Adipose tissue (tissue), 3 donors: ENCODE data around the gene CDC25C. TPM values are rescaled to one million over a fixed set of nuclear protein-coding genes. Genes with fewer than 3 reads are reported as not detected.
"Not testable (repeated sequence)": the region's sequence is repeated elsewhere in the genome, so short reads cannot be mapped to it uniquely, and the experiment has no call there.

ENCODE experiments used
- H3K27ac ChIP-seq: one replicate; pipeline ENCODE4 v1.5.1; 2013; ENCODE audit warnings: low read depth, low read length
- WGBS, 3 donors: extraction: QIAGEN DNeasy Blood & Tissue Kit; methylation state at CpG; one replicate each; pipeline ENCODE4 v1.1.7; 2013; 5-methylcytosine and 5-hydroxymethylcytosine counted together
- polyA plus RNA-seq, 3 donors: library from polyadenylated mRNA; stranded (reverse); fragments of 200-250 nt; gene quantifications; one replicate each; pipeline ENCODE4 v1.2.3, GENCODE V29; 2013
- donor health status: healthy with polysubstance abuse.
- donor health status: Bipolar disorder and iron deficiency.
- donor health status: healthy.

CDC25C gene
- polyA plus RNA-seq, 3 donors: 0.03 to 1.2 (median 0.07) TPM

- WGBS, 3 donors: 83 to 97% (median 94%) methylated on average over 1 of the region's 1 CpG
Observed at GRCh38 chr5:138351056-138351455, 19.5 kb upstream of the CDC25C start.

DNA sequence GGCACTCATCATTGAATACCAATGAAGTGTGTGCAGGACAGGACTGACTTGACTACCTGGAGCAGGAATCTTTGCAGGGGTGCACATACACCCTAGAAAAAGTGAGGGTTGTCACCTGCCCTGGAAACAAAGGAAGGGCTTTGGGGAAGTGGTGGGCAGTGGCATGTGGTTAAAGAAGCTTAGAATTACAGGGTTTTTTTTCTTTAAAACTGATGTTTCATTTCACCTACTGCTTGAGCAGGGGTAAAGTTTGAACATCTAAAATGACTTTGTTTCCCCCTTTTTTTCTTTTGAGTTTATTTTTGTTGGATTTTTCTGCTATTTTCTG, 18.9 kb upstream of the CDC25C start:
- H3K27ac ChIP-seq: no peak overlapping the region

More at GRCh38 chr5:138351056-138351455, 19.5 kb upstream of the CDC25C start:
- no peak overlapping the region for H3K27ac ChIP-seq

- H3K27ac ChIP-seq: no peak overlapping the region
- WGBS, 3 donors: 76 to 90% (median 88%) methylated on average over 1 of the region's 1 CpG
Observed at GRCh38 chr5:138349852-138350562, 18.4 kb upstream of the CDC25C start.

DNA sequence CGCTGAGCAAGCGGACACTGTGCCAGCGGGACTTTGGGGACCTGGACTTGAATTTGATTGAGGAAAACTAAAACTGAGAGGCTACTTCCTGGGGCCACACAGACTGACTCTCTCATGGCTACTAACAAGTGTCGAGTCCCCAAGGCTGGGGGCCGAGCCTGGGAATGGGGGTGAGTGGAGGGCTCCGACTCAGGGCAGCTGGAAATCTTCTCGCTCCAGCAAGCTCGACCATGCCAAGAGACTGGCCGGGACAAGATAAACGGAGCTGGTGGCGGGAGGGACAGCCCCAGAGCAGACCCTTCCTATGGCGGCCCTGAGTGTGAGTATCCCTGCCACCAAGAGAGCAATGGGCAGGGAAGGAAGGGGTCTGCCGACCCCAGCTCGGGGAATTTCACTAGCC, 15.3 kb upstream of the CDC25C start:
- no peak overlapping the region for H3K27ac ChIP-seq
- WGBS, 3 donors: 90 to 96% (median 95%) methylated on average over 14 of the region's 14 CpGs

GRCh38 chr5:138344887-138345622, 13.5 kb upstream of the CDC25C start:
- 97% methylated on average over 29 to 32 of the region's 32 CpGs for WGBS, 3 donors
- H3K27ac ChIP-seq: no peak overlapping the region

- no peak overlapping the region for H3K27ac ChIP-seq
- WGBS, 3 donors: 76 to 92% (median 89%) methylated on average over 3 of the region's 3 CpGs
Observed at GRCh38 chr5:138340008-138340407, 8.4 kb upstream of the CDC25C start.

DNA sequence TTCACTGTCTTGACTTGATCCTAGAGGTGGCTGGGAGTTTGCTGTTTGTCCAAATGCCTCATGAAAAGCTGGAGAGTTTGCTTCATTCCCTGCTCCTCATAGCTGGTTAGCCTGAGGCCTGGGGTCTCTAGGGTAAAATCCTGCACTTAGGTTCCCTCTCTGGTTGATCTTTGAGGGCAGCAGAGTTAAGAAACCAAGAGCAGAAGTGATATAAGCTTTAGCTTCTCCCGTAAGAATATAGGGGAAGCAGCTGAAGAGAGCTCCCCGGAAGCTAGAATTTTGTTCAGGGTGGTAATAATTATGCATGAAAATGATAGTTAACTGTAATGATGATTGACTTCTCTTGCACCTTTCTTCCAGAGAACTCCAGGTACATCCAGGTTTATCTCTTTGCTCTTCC, 7.9 kb upstream of the CDC25C start:
- no peak overlapping the region for H3K27ac ChIP-seq
- WGBS, 3 donors: 33 to 41% (median 35%) methylated on average over 2 of the region's 2 CpGs

- 4 to 5% (median 5%) methylated on average over 7 of the region's 7 CpGs for WGBS, 3 donors
- no peak overlapping the region for H3K27ac ChIP-seq
Observed at GRCh38 chr5:138339091-138339456, 7.5 kb upstream of the CDC25C start.

DNA sequence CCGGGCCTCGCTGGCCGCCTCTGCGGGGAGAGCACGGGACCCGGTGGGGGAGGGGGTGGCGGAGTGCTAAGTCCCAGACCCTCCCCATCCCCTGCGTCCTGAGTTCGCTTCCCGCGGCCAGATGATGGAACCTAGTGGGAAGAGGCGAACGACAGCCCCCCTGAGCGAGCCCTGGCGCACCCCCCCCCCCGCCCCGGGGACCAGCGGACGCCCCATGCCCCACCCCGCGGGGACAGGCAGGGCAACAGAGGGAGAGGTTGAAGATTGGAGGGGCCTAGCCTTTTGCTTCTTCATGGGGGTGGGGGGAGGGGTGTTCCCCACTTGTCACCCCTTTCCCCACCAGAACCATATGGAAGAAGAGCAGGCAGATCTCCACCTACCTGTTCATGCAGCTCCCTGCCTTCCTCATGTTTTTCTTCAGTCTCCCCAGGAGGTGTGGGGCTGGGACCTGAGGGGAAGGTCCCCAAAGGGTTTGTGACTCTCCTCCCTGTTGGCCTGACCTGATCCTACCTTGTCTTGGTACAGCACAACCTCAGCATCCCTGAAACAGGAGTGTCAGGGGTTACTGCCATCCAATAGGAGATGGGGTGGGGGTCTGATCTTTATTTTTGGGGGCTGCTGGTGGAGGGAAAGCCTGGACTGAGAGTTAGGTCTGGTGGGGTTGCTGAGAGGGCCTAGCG, 6.9 kb upstream of the CDC25C start:
- peak overlapping the region; percentile 99 for H3K27ac ChIP-seq

GRCh38 chr5:138337685-138338410, 6.2 kb upstream of the CDC25C start, which contains the start of gene FAM53C:
Gene FAM53C, plus strand, starts transcription at chr5:138338266. Its CDS starts 3,070 bp downstream, at chr5:138341336.
- WGBS, 3 donors: 0 to 1% (median 0%) methylated on average over 50 to 56 of the region's 56 CpGs
- peak within 1 kb of the TSS; percentile 99 for H3K27ac ChIP-seq

More for the DNA sequence above, 6.9 kb upstream of the CDC25C start:
- 0 to 1% (median 1%) methylated on average over 10 to 22 of the region's 22 CpGs for WGBS, 3 donors

- WGBS, 3 donors: 19 to 24% (median 19%) methylated on average over 13 of the region's 13 CpGs
- H3K27ac ChIP-seq: peak overlapping the region; percentile 99
Observed at GRCh38 chr5:138336952-138337684, 5.5 kb upstream of the CDC25C start.

DNA sequence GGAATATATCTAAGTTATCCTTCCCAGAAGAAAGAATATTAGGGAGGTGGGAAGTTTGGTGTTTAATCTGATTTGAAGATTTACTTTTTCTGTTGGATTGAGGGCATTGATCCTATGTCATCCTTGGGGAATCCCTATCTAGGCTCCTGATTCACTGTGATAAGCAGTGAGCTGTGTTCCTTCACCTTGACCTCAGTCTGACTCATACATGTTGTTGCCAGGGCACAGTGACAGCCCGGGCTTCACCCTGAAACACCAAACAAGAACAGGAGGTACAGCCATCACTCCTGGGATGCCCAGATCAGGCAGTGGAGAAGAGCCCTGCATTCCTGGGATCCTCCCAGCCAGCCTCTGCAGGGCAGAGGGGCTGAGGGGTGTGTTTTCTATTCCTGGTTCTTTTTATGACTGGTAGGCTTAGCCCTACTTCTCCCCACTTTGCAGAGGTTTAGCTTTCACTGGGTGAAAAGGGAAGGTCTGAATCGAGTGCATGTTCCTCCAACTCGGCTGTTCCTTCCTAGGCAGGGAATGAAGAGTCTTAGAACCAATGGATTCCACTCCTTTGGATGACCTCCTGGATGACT, 3.4 kb upstream of the CDC25C start:
- 70 to 83% (median 82%) methylated on average over 3 of the region's 3 CpGs for WGBS, 3 donors
- H3K27ac ChIP-seq: no peak overlapping the region

DNA sequence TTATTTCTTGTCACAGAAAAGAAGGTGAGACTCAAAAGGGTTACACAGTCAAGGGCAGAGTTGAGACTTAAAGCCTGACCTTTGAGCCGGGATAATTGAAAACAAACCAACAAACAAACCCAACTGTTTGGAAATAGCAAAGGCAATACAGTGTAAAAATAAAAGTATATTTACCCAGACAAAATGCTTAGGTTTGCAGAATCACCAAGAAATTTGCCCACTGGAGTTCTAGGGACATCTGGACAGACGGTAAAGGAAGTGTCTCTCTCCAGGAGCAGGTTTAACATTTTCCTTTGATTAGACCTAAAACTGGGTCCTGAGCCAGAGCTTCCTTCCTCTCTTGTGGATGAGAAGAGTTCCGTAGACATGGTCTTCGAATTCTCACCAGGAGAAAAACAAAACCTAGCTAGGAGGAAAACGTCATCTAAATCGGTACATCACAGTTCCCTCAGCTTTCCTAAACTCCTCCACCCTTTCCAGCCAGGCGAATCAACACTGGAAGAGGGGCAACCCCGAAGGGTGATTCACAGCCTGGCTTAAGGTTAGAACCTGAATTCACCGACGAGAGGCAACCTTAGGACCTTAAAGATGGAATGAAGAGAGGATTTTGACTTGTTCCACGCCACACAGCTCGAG, 673 bp downstream of the CDC25C start:
- H3K27ac ChIP-seq: no peak overlapping the region
- 1 to 6% (median 5%) methylated on average over 12 of the region's 12 CpGs for WGBS, 3 donors

DNA sequence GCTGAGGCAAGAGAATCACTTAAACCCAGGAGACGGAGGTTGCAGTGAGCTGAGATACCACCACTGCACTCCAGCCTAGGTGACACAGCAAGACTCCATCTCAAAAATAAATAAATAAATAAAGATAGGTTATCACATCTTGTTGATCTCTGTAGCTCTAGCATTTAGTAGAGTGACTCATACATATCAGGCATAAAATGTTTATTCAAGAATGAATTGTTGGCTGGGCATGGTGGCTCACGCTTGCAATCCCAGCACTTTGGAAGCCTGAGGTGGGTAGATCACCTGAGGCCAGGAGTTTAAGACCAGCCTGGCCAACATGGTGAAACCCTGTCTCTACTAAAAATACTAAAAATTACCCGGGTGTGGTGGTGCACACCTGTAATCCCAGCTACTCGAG, 13.4 kb downstream of the CDC25C start:
- 89 to 96% (median 92%) methylated on average over 4 of the region's 4 CpGs for WGBS, 3 donors
- H3K27ac ChIP-seq: not testable (repeated sequence)

GRCh38 chr5:138316355-138316754, 15.2 kb downstream of the CDC25C start:
- no peak overlapping the region for H3K27ac ChIP-seq
- WGBS, 3 donors: 69 to 82% (median 80%) methylated on average over 3 of the region's 3 CpGs

- 94 to 95% (median 94%) methylated on average over 7 of the region's 7 CpGs for WGBS, 3 donors
- no peak overlapping the region for H3K27ac ChIP-seq
Observed at GRCh38 chr5:138315751-138316278, 15.8 kb downstream of the CDC25C start.

DNA sequence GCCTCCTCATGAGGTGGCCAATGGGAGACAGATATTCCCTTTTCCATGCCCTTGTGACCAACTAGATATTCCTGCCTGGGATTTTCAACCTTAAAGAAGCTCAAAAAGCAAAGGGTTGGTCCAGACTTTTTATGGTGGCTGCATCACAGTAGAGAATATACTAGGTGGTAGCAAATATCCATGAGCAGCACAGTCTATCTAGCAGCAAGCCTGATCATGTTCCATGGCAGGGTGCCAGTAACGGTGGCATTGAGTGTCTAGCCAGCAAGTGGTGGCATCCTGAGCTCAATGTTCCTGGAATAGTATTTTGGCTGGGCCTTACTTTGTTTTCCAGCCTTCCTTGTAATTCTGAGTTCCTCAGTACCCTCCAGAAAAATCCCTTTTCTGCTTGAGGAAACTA, 25.8 kb downstream of the CDC25C start:
- no peak overlapping the region for H3K27ac ChIP-seq
- 28 to 44% (median 40%) methylated on average over 1 of the region's 1 CpG for WGBS, 3 donors
